ENCODE measurements around the gene FAM131A.

- no peak for TF ChIP-seq CTCF (IDR thresholded peaks at IDR 0.05)
- no peak for TF ChIP-seq POLR2A (IDR thresholded peaks at IDR 0.05)
Measured at GRCh38 chr3:184334470-184335158, 2.8 kb upstream of the FAM131A start.

Data from thyroid gland (tissue), 4 donors.